ENCODE measurements around the gene PRUNE2.
A peak's percentile ranks its signal among the peaks of the same experiment; 100 is the strongest.
"Not testable (repeated sequence)": the region's sequence is repeated elsewhere in the genome, so short reads cannot be mapped to it uniquely, and the experiment has no call there.

The PRUNE2 gene

DNA sequence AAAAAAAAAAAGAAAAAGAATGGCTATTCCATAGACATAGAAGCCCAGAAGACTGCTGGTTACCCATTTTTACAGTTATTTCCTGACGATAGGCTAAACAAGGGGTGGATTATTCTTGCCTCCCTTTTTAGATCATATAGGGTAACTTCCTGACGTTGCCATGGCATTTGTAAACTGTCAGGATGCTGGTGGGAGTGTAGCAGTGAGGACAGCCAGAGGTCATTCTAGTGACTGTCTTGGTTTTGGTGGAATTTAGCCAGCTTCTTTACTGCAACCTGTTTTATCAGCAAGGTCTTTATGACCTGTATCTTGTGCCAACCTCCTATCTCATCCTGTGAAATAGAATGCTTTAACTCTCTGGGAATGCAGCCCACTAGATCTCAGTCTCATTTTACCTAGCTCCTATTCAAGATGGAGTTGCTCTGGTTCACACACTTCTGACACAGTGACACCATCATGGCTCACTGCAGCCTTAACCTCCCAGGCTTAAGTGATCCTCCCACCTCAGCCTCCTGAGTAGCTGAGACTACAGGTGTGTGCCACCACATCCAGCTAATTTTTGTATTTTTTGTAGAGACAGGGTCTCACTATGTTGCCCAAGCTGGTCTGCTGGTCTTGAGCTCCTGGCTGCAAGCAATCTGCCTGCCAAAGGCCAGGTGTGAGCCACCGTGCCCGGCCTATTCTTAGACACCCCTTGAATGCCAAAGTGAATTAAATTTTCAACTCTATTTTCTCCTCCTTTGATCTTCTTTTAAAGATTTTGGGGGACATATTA is 311.8 kb downstream of the PRUNE2 start:
- not testable (repeated sequence) for DNase-seq

DNA sequence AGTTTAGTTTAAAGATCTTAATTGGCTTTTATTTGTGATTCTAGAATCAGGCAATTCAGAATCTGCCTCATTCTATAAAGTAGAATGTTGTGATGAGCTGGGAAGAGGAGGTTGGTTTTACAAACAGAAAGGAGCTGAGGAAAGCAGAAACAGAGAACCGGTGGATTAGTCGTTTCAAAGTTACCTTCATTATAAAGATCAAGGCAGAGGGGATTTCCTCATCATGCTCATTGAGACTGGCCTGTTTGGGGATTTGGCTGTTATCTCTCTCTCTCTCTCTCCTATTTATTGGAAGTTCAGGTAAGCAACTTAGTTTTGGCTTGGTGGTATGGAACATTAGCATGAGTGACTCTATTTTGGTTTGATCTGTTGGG is 313.0 kb downstream of the PRUNE2 start:
- DNase-seq, result no peak

DNA sequence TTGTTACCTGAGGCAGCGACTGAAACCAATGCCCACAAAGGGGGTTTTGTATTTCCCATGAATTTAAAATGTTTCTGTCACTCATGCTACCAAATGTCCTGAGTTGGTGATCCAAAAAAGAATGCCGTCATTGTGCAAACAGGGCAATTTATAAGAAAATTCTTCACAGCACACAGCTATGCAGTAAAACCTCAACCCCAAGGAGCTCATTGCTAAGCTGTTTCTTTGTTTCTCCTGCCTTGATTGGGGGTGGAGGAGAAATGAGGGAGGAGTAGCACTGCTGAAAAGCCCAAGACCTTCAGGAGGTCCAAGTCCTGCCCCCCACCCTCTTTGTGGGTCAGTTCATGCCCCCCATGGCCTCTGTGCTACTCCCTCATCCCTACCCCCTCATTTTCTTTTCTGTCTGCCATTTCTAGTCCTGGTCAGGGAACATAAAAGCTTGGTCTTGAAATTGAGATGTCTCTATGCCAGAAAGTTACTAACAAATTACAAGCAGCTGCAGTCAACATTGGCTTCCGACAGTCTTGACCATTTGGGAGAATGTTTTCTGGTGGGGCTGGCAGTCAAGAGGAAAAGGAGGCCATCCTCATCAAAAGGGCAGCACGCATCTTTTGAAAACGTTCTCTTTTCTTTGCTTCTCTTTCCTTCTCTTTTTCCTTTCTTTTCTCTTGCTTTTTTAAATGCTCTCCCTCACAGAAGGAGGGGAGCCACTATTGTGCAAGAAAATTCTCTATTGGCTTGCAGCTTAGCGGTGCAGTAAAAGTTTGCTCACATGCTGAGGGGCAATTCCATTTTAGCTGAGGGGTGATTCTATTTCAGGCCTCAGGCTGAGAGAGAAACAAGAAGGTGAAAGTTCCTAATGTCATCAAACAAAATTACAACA is 313.6 kb downstream of the PRUNE2 start:
- no peak for DNase-seq

DNA sequence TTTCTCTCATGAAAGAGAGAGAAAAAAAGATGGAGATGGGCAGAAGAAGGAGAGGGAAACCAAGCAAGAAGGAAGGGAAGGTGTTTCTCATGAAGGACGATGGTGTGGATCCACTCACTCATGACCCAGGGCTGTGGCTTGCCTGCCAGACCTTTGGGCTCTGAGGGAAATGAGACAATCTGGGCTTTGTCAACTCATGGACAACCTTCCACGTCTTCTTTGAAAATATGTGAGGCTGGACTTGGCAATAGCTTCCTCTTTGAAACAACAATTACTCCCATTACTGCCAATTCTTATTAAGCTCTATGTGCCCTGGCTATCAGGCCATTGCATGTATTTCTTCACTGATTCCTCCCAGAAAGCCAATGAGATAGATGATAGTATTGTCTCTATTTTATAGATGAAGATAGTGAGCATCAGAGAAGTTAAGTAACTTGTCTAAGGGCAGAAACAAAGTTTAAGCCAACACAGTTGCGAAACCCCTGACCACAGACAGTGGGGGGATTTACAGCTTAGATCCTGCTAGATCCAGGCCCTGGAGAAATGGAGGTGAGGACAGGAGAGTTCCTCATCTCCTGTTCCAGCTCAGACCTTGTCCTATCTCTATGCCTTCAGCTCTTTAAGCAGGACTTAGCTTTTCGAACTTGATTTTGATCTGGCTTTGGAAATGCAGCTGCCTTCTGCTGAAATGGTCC is 314.5 kb downstream of the PRUNE2 start:
- no peak for DNase-seq

DNA sequence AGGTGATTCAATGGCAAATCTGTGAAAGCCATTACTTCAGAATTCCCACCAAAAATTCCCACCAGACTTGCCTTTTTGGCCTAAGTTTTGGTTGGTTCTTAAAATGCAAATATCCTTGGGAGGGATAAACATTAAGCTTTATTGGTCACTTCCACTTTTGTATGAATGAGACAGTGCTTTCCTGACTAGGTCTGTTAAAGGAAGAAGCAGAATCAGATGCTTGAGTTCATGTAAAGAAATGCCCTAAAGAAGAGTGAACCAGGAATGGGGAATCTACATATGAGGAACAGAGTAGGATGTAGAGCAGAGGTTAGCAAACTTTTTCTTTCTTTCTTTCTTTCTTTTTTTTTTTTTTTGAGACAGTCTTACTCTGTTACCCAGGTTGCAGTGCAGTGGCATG is 317.6 kb downstream of the PRUNE2 start:
- no peak for DNase-seq

DNA sequence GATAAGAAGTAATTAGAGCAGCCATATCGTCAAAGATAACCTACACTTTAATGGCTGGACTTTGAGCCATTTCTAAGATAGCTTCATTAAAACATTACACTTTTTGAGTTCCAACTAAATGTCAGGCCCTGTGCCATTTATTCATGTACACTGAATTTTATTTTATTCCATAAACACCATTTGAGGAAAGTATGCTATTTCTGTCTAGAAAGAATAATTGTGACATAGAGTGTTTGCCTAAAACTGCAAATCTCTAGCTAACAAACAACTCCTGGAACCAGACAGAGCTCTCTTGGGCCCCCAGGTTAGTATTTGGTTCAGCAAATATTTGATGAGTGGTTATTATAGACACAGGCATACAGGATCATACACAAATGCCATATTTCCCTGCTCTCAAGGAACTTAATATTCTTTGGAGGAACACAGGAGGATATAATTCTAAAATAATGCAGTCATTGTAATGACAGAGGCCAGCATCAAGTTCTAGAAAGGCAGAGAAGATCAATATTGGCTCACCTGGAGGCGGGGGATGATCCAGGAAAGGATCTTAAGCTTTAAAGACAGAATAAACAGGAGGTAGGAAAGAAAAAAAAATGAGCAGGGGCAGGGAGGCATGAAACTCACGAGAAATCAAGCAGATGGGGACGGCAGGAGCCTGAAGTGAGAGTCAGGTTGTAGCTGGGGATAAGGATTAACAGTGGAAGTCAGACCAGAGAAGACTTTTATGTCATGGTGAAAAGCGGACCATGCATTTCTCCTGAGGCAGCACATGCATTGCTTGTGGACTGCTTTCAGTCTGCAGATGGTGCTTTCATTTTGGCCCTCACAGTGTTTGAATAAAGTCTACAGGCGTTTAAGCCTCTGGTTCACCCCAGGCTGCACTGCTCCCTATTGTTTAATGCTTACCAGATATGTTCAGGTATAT is 319.3 kb downstream of the PRUNE2 start:
- no peak for DNase-seq

DNA sequence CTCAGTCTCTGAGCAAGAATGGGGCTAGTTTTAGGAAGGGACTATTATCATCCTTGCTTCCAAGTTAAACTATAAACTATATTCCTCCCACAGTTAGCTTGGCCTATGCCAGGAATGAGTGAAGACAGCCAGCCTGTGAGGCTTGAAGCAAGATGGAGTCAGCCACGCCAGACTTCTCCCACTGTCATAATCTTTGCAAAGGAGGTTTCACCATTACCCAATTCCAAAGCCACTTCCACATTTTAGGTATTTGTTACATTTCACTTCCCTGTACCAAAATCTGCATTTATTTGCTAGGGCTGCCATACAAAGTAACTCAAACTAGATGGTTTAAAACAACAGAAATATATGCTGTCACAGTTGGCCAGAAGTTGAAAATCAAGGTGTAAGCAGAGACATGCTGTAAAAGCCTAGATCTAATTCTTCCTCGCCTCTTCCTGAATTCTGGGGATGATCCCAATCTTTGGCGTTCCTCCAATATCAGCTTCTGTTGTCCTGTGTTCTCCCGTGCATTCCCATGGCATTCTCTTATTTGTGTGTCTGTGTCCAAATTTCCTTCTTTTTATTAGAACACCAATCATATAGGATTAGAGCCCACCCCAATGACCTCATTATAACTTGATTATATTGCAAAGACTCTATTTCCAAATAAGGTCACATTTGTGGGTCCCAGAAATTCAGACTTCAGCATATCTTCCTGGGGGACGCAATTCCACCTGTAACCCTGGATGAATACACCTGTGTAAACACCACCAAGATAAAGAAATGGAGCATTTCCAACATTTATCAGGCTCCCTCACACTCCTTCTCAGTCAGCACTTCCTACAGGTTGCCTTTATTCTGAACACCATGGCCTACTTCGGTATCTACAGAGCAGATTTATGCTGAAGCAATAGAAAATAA is 320.2 kb downstream of the PRUNE2 start:
- no peak for DNase-seq

DNA sequence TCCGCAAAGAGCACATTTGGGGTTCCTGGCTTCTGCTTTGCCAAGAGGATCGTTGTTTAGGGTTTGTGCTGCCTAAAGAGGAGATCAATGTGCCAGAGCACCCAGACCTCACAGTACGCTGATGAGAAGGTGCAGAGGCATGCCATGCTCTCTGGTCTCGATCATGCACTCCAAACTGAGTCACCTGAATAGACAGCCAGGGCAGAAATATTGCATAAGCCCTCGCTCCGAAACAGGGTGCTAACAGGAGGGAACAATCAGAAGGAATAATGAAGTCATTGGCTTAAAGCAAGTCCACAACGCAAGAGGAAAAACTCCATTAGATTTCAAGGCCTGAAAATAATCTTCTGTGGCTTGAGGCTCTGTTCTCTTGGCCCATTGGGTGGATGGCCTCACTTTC is 322.7 kb downstream of the PRUNE2 start:
- no peak for DNase-seq

DNA sequence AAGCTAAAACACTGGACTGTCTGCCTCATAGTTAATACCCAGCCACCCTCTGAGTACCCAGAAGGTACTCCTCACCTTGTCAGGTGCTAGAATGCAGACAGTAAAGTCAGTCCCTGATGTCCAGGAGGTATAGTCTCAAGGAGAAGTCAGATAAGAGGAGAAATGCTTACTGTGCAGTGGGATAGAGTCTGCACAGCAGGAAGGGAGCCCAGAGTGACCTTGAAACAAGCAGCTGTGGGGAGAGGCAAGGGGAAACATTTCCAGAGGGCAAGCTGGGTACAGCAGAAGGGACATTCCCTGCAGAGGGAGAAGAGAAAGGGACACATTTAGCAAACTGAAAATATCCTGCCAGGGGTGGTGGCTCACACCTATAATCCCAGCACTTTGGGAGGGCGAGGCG is 324.2 kb downstream of the PRUNE2 start:
- no peak for DNase-seq

DNA sequence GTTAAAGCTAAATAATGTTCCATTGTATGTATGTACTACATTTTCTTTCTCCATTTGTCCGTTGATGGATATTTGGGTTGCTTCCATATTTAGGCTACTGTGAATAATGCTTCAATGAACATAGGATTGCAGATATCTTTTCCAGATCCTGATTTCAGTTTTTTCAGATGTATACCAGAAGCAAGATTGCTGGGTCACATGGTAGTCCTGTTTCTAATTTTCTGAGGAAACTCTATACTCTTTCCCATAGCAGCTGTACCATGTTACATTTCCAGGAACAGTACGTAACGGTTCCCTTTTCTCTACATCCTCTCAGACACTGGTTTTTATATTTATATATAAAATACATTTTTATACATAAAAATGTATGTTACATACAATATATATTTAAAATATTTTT is 325.1 kb downstream of the PRUNE2 start:
- no peak for DNase-seq

DNA sequence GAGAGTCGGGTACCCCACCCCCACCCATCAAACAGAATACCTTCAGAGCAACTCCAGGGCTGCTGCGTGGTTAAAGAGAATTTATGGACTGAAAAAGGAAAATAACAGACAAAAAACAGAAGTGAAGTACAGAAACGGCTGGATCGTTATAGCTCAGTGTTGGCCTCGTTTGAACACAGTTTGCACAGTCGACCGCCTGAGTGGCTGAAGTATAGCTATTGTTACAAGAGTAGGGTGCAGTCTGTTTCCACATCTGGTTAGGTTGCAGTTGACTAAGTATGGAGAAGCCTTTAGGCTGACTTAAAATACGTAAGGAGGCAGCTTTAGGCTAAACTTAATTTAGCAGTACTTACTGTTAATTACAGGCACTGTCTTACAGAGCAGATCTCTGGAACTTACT is 325.7 kb downstream of the PRUNE2 start:
- DNase-seq, result no peak

DNA sequence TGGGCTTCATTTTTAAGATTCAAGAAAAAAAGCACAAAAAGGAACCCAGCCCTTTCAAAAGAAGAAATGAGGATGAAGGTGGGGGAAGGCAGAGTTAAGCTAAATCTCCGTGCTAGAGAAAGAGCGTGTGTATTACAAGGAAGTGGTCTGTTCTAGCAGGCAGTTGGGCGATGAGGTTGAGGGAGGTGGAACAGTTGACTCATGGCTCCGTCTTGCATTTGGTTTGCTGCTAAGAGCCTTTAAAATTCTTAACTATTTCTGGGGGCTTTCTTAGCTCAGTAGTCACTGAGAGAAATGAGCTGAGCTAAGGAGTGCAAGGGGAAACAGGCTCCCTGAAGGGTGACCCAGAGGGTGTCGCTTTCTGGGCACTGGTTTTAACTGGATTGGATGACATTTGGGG is 329.6 kb downstream of the PRUNE2 start:
- peak; percentile 67 for DNase-seq

DNA sequence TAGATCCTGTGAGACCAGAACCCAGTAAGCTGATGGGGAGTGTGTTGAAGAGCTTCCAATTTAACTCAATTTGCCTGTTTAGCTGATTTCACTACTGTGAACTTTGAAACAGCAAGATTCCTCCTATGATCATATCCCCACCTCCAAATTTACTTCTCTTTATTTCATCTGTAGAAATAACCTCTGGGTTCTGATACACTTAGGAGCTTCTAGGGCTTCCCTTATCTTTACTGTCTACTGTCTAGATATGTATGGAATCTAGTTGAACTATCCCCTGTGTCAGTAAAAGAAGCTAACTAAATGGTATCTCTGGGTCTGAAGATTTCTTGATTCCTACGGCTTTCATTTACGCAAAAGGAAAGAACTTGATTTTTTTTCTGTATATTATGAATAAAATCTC is 330.2 kb downstream of the PRUNE2 start:
- no peak for DNase-seq

DNA sequence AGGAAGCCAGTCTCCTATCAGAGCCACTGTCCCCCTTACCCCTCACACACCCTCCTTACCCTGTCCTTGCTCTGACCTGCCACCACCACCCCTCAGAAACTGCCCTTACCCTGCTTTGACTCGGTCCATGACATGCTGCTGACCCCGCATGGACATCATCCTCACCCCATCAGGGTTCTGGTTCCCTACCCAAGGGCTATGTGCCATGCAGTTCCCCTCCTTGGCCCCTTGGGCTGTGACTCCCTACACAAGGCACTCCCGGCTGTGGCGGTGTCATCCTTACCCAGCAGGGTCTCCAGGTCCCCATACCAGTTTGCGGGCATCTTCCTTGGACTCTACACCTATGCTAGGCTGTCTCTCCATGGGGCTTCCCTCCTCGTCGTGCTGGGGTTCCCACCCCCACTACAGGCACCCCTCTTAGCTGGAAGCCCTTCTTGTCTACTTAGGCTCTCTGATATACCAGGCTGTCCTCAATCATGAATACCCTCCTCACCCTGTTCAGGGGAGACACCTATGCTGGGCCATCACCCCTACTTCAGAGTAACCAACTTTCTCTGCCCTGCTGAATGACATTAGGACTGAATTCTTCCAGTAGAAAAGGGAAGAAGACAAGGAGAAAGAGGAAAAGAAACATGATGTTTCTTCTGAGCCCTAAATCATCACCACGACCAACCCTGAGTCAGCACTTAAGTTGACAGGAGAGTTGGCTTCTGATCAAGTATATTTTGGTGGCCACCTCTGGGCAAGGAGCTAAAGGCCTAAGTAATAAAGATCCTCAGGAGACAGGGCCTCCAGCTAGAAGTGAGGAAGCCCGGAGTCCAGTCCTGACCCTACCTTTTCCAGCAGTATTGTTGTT is 331.8 kb downstream of the PRUNE2 start:
- DNase-seq, result no peak

DNA sequence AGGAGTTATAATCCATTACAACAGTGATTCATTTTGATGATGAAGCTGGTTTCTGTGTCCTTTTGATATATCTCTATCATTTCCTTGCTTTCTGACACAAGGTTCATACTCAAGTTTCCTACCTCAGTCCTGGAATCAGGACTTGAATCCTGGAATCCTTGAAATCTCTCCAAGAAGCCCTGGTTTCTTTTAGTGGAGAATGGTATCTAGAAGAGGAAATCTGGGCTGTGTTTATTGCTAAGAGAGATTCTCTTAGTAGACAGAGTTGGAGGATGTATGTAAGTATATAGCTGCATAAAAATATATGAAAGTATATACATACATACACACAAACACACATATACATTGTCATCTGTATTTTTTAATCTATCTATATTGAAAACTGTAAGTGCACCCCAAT is 332.5 kb downstream of the PRUNE2 start:
- DNase-seq, result no peak

DNA sequence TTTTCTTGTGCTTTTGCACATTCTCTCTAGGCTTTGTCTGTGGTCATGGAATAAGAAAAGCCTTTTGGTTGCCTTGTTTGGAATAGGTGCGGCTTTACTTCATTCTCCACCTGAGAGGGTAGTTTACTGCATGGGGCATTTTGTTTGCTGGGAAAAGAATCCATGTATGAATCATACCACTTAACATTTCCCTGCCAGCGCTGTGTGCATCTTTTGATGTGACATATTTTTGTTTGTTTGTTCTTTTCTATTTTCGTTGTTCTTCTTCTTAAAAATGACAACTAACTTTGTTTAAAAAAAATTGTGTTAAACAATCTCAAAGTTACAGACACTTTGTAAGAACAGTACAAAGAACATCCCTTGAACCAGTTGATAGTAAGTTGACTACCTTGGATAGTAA is 333.8 kb downstream of the PRUNE2 start:
- no peak for DNase-seq

DNA sequence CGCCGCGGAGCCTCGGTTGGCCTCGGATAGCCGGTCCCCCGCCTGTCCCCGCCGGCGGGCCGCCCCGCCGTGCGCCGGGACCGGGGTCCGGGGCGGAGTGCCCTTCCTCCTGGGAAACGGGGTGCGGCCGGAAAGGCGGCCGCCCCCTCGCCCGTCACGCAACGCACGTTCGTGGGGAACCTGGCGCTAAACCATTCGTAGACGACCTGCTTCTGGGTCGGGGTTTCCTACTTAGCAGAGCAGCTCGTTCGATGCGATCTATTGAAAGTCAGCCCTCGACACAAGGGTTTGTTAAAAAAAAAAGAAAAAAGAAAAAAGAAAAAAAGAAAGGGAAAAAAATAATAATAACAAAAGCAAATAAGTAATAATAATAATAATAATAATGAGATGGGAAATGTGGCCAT is 334.2 kb downstream of the PRUNE2 start:
- DNase-seq, result no peak

DNA sequence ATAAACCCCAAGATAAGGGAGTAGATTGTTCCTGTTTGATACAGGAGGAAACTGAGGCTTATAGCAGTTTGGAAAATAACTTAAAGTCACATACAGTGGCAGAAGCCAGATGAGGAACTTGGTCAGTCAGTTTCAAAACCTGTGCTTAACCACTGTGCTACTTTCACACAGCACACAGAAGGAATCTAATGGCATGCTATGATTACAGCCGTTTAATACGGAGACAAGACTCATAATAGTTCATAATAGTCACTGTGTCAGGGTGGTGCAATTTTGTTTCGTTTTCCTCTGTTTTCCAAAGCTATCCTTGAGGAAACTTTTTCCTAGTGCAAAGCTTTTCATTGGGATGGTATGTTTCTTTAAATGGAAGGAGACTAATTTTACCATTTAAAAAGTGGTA is 334.6 kb downstream of the PRUNE2 start:
- no peak for DNase-seq

DNA sequence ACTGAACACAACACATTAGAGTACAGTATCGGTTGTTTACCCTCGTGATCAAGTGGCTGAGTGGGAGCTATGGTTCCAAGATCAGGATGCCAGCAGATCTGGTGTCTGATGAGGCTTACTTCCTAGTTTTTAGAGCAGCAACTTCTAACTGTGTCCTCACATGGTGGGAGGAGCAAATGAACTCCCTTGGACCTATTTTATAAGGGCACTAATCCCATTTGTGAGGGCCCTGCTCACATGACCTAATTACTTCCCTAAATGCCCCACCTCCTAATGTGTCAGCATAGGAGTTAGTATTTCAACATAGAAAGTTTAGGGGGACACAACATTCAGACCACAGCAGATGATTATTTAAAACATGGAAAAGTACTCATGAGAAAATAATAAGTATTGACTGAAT is 335.1 kb downstream of the PRUNE2 start:
- no peak for DNase-seq

DNA sequence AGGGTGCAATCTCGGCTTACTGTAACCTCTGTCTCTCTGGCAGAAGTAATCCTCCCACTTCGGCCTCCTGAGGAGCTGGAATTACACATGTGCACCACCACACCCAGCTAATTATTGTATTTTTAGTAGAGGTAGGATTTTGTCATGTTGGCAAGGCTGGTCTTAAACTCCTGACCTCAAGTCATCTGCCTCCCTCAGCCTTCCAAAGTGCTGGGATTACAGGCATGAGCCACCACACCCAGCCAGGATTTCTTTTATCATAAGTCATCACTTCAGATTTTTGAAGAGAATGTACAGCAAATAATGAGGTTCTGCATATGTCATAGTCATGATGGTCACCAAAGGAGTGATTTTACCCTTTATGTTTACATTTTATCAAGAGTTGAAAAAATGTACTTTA is 338.8 kb downstream of the PRUNE2 start:
- DNase-seq, result no peak

DNA sequence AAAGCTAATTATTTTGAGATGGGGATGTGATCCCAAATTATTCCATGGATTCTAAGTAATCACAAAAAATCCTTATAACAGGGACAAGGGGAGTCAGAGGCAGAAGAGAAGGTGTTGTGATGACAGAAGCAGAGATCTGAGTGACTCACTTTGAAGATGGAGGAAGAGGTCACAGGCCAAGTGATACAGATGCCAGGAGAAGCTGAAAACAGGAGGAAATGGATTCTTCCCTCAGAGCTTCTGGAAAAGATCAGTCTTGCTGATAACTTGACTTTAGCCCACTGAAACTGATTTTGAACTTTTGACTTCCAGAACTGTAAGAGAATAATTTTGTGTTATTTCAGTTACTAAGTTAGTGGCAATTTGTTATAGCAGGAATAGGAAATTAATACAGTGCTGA is 341.6 kb downstream of the PRUNE2 start:
- DNase-seq, result no peak
